Retinal pigment epithelial cell (primary cell): ENCODE measurements around the gene ZNF783.

Experiments used
- DNase-seq: peaks from one replicate; pipeline ENCODE4 v3.0.0-alpha.2; 2010; ENCODE audit warnings: low read depth
- H3K4me3 ChIP-seq: 2 replicates; pipeline ENCODE4 v1.5.1; 2011; ENCODE audit warnings: mild to moderate bottlenecking, low read length, control low read depth, moderate library complexity
- TF ChIP-seq, protein P1 (sequence below): conservative IDR thresholded peaks from 2 replicates; pipeline ENCODE4 v1.5.1; 2011; ENCODE audit warnings: low read depth, low read length, control low read depth, inconsistent platforms

ZNF783 gene

DNA sequence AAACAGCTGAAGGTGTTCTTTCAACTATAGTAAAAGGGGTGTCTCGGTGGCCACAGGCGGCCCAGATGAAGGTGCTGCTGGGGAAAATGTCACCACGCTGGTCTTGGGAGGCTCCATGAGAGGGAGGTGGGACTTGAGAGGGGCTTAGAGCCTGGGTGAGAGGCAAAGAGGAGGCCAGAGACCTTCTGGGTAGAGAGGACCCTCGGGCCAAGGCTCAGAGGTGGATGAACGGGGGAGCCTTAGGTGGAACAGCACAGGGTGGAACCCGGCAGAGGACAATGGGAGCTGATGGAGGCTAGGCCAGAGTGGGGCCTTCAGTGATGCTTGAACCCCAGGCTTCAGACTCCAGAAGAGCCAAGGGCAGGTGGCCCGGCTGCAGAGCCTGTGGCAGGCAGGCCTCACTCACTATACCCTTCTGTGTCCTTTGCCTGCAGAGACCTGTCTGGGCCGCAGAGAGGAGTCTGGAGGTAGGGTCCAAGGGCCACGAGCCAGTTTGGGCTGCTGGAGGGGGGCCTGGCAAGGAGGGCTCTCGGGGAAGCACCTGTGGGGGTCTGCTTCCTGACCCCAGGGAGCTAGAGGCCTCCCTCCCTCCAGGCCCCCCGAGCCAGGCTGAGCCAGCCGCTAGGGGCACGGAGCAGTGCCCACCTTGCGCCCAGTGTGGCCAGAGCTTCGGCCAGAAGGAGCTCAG lies 32.1 kb downstream of the ZNF783 start:
- no peak overlapping the region for H3K4me3 ChIP-seq
- TF ChIP-seq, protein P1, sequence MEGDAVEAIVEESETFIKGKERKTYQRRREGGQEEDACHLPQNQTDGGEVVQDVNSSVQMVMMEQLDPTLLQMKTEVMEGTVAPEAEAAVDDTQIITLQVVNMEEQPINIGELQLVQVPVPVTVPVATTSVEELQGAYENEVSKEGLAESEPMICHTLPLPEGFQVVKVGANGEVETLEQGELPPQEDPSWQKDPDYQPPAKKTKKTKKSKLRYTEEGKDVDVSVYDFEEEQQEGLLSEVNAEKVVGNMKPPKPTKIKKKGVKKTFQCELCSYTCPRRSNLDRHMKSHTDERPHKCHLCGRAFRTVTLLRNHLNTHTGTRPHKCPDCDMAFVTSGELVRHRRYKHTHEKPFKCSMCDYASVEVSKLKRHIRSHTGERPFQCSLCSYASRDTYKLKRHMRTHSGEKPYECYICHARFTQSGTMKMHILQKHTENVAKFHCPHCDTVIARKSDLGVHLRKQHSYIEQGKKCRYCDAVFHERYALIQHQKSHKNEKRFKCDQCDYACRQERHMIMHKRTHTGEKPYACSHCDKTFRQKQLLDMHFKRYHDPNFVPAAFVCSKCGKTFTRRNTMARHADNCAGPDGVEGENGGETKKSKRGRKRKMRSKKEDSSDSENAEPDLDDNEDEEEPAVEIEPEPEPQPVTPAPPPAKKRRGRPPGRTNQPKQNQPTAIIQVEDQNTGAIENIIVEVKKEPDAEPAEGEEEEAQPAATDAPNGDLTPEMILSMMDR = no peak
- no peak for DNase-seq

DNA sequence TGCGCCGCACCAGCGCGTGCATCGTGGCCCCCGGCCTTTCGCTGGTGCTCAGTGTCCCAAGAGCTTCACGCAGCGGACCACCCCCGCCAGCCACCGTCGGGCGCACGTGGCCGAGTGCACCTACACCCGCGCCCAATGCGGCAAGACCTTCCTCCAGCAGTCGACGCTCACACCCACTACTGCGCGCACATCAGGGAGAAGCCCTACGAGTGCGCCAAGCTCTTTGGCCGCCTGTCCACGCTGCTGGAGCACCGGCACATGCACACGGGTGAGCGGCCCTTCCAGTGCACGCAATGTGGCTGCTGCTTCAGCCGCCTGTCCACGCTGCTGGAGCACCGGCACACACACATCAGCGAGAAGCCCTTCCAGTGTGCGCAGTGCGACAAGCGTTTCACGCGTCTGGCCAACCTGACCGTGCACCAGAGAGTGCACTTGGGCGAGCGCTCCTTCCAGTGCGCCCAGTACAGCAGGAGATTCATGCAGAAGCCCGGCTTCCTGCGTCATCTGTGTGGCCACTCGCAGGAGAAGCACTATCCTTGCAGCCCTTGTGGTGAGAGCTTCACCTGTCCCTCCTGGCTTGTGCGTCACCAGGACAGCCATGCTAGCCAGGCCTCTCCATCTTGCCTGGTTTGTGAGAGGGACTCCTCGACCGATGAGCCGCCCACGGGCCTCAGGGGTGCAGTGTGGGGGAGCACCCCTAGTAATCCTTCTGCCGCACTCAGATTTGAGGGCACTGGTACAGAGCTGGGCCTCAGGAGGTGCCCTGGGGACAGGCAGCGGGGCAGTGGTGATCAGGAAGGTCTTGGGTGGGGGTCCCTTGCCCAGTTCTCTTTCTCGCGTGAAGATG lies 32.9 kb downstream of the ZNF783 start:
- TF ChIP-seq, protein P1 = no peak
- DNase-seq = no peak
- no peak overlapping the region for H3K4me3 ChIP-seq

DNA sequence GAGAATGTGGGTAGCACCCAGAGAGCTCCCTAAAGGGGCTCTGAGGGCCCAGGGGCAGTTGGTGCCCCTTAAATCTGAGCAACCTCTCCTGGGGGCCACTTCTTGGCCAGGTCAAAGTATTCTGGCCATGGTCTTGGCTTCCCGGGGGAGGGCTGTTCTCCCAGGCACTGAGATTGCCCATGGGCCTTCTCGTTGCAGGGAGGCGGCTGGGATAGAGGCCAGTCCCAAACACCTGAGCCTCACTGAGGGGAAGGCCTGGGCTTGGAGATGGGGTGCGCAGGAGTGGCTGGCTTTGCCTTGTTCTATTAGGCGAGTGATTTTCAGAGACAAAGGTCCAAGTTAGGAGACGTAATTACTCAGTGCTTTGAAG lies 33.5 kb downstream of the ZNF783 start:
- H3K4me3 ChIP-seq = no peak overlapping the region
- DNase-seq = no peak

DNA sequence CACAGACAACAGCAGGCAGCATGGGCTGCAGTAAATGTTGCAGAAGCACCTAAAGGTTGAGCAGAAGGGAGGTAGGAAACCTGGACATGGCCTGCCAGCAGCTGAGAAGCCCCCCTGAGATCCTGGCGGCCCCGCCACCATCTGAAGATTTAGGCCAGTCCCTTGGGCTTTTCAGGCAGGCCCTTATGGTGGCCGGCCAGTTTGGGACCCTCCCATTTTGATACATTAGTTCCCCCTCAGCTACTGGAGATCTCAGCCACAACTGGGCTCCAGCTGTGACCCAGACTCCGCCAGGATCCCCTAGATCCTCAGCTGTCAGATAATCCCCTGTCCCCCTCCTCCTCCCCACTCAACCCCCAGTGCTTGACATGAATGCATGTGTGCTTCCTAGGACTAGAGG lies 34.4 kb downstream of the ZNF783 start:
- no peak overlapping the region for H3K4me3 ChIP-seq
- TF ChIP-seq, protein P1 = no peak
- DNase-seq = no peak

More for the DNA sequence above, 33.5 kb downstream of the ZNF783 start:
- TF ChIP-seq, protein P1 = no peak

DNA sequence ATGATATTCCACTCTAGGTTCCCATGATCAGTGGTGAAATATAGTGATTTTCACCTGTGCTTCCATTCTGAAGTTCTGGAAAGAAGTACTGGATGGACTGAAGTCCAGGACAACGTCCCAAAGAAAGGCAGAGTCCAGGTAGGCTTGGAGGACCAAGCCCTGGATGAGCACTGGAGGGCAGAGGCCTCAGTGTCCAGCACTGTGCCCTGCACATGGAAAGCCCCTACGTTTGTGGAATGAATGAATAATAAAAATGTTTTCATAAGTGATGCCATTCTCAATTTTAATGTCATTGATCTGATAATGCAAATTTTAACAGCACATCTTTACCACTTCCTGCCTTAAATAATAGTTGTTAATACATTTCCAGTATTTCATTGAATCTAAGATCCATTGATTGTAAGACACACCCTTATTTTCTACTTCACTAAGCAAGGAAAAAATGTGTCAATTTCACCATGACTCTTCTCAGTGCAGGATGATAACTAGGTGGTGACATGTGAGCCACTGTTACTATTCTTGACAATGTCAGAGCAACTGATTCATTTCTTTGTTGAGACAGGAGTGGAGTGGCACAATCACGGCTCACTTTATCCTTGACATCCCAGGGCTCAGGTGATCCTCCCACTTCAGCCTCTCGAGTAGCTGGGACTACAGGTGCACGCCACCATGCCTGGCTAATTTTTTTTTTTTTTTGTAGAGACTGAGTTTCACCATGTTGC lies 35.2 kb downstream of the ZNF783 start:
- H3K4me3 ChIP-seq = no peak overlapping the region
- DNase-seq = no peak
- TF ChIP-seq, protein P1 = no peak

DNA sequence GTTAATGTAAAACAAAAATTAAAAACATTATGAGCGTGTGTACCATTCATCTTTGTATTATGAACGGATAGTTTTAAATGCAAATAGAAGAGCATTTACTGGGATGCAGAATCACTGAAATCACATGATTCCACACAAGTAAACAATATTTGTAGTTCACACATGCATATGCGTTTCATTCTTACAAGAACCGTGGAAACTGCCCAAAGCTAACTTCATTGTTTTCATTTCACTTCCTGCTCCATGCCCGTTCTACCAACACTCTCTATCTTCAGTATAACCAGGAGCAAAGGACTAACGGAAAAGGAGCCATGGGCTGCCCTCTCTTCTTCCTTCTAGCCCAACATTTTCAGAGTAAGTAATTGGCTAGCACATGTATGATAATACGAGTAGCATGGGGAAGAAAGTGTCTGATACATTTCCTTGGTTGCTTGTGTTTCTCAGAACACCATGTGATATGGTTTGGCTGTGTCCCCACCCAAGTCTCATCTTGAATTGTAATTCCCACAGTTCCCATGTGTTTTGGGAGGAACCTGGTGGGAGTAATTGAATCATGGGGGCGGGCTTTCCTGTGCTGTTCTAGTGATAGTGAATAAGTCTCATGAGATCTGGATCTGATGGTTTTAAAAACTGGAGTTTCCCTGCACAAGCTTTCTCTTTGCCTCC lies 38.8 kb downstream of the ZNF783 start:
- TF ChIP-seq, protein P1 = no peak
- DNase-seq = no peak
- no peak overlapping the region for H3K4me3 ChIP-seq
